IMR-90 (cell line): Measurements from ENCODE around the gene BANP. TPM values are rescaled to one million over a fixed set of nuclear protein-coding genes. Genes with fewer than 3 reads are reported as not detected.
"Not testable (repeated sequence)": the region's sequence is repeated elsewhere in the genome, so short reads cannot be mapped to it uniquely, and the experiment has no call there.

Experiments
- ATAC-seq: fragments of 200-7000 bp; cut with Tn5 transposase; 2 replicates; pipeline ENCODE4 v1.9.1; 2020; ENCODE audit warnings: low read depth, mild to moderate bottlenecking, moderate library complexity
- BruUV-seq: library from RNA; stranded (reverse); fragments of 400-500 nt; replicated peaks from 2 replicates; lab custom pipeline; 2021; lab: Mats Ljungman, UMichigan
- CTCF ChIA-PET: fragments of 300-600 bp; formaldehyde crosslinking; extraction: SDS; loops from one replicate; lab custom pipeline; 2021; ENCODE audit warnings: antibody characterized with exemption; lab: Yijun Ruan, JAX
- POLR2A ChIA-PET: fragments of 300-600 bp; sonication (Branson Sonifier 250); formaldehyde crosslinking; loops from one replicate; lab custom pipeline; 2022; ENCODE audit warnings: antibody characterized with exemption; ENCODE audit not compliant: unreplicated experiment; lab: Charles Lee
- DNase-seq: peaks from one replicate; pipeline ENCODE4 v3.0.0; 2013
- H2AFZ ChIP-seq: replicated peaks from 2 replicates; pipeline ENCODE3; 2013; ENCODE audit warnings: low read length, mild to moderate bottlenecking; ENCODE audit not compliant: poor library complexity
- H2AK5ac ChIP-seq: 2 replicates; pipeline ENCODE4 v1.6.1; 2013; ENCODE audit warnings: low read depth, low read length, inconsistent platforms
- H2AK9ac ChIP-seq: replicated peaks from 2 replicates; pipeline ENCODE3; 2013; ENCODE audit warnings: mild to moderate bottlenecking, low read depth, low read length, moderate library complexity; ENCODE audit not compliant: poor library complexity
- H2BK120ac ChIP-seq: 2 replicates; pipeline ENCODE4 v1.6.1; 2013; ENCODE audit warnings: low read depth, low read length, inconsistent platforms
- H2BK15ac ChIP-seq: 3 replicates; pipeline ENCODE4 v1.6.1; 2013; ENCODE audit warnings: low read depth, low read length, inconsistent platforms
- H2BK20ac ChIP-seq: 2 replicates; pipeline ENCODE4 v1.6.1; 2013; ENCODE audit warnings: low read depth, mild to moderate bottlenecking, inconsistent platforms, low read length, moderate library complexity
- H2BK5ac ChIP-seq: 2 replicates; pipeline ENCODE4 v1.6.1; 2013; ENCODE audit warnings: mild to moderate bottlenecking, low read depth, low read length, inconsistent platforms; ENCODE audit not compliant: poor library complexity, severe bottlenecking
- H3K14ac ChIP-seq: replicated peaks from 2 replicates; pipeline ENCODE4 v1.6.1; 2013; ENCODE audit warnings: low read depth, low read length, inconsistent platforms
- H3K18ac ChIP-seq: 2 replicates; pipeline ENCODE4 v1.6.1; 2013; ENCODE audit warnings: low read depth, low read length, control low read depth
- H3K23ac ChIP-seq: 2 replicates; pipeline ENCODE4 v1.6.1; 2013; ENCODE audit warnings: low read depth, low read length, inconsistent platforms
- H3K27ac ChIP-seq: 2 replicates; pipeline ENCODE4 v1.5.1; 2013; ENCODE audit warnings: mild to moderate bottlenecking, control low read depth, low read length; ENCODE audit not compliant: insufficient read depth
- H3K27me3 ChIP-seq: 2 replicates; pipeline ENCODE4 v1.6.1; 2013; ENCODE audit warnings: low read length; ENCODE audit not compliant: control insufficient read depth, insufficient read depth
- H3K36me3 ChIP-seq: 2 replicates; pipeline ENCODE4 v1.6.1; 2013; ENCODE audit warnings: low read length, mixed read lengths; ENCODE audit not compliant: control insufficient read depth, insufficient read depth
- H3K4ac ChIP-seq: 2 replicates; pipeline ENCODE4 v1.6.1; 2013; ENCODE audit warnings: low read depth, low read length, inconsistent platforms
- H3K4me1 ChIP-seq: 2 replicates; pipeline ENCODE4 v1.6.1; 2013; ENCODE audit warnings: low read length, mixed read lengths; ENCODE audit not compliant: control insufficient read depth, insufficient read depth
- H3K4me2 ChIP-seq: 2 replicates; pipeline ENCODE4 v1.6.1; 2013; ENCODE audit warnings: low read depth, mild to moderate bottlenecking, control low read depth, low read length, moderate library complexity
- H3K4me3 ChIP-seq: 2 replicates; pipeline ENCODE4 v1.5.1; 2013; ENCODE audit warnings: low read depth, mild to moderate bottlenecking, control low read depth, low read length, moderate library complexity; ENCODE audit not compliant: insufficient read depth
- H3K56ac ChIP-seq: 2 replicates; pipeline ENCODE4 v1.6.1; 2013; ENCODE audit warnings: low read length, inconsistent platforms; ENCODE audit not compliant: insufficient read depth; ENCODE audit errors: extremely low read depth
- H3K79me1 ChIP-seq, 2 experiments: 2 replicates each; pipeline ENCODE4 v1.6.1; 2013; ENCODE audit warnings: low read length in 2 of 2, inconsistent platforms in 1 of 2, low read depth in 1 of 2
- H3K9ac ChIP-seq: 2 replicates; pipeline ENCODE4 v1.6.1; 2013; ENCODE audit warnings: low read depth, low read length, control low read depth
- H3K9me1 ChIP-seq: 2 replicates; pipeline ENCODE4 v1.6.1; 2013; ENCODE audit warnings: low read length, inconsistent platforms; ENCODE audit not compliant: insufficient read depth
- H3K9me3 ChIP-seq: 2 replicates; pipeline ENCODE4 v1.6.1; 2013; ENCODE audit warnings: low read length; ENCODE audit not compliant: control insufficient read depth, insufficient read depth
- H4K20me1 ChIP-seq: 2 replicates; pipeline ENCODE4 v1.6.1; 2013; ENCODE audit warnings: low read length, inconsistent platforms; ENCODE audit not compliant: insufficient read depth
- H4K5ac ChIP-seq: 2 replicates; pipeline ENCODE4 v1.6.1; 2013; ENCODE audit warnings: mild to moderate bottlenecking, low read depth, low read length, control low read depth
- H4K8ac ChIP-seq, 2 experiments: 2 replicates each; pipeline ENCODE4 v1.6.1; 2013; ENCODE audit warnings: low read depth in 2 of 2, low read length in 2 of 2, control low read depth in 1 of 2, inconsistent platforms in 1 of 2
- H4K91ac ChIP-seq: 2 replicates; pipeline ENCODE4 v1.6.1; 2013; ENCODE audit warnings: low read depth, low read length, inconsistent platforms; ENCODE audit not compliant: insufficient read depth
- WGBS, 2 experiments: methylation state at CpG; one replicate each; pipeline versions ENCODE4 v1.1.5 to v1.1.7; 2013; ENCODE audit warnings: missing lambda C conversion rate in 2 of 2; ENCODE audit not compliant: insufficient read length in 1 of 2; ENCODE audit errors: extremely low coverage in 2 of 2; 5-methylcytosine and 5-hydroxymethylcytosine counted together
- dilution Hi-C: fragments of 300-500 bp; cut with HindIII; formaldehyde crosslinking; loops from one replicate; pipeline ENCODE4 v1.14.3; 2018; ENCODE audit warnings: low sequenced_read_pairs; ENCODE audit not compliant: unreplicated experiment
- in situ Hi-C: fragments of 300-500 bp; cut with MboI; formaldehyde crosslinking; loops from 3 replicates; pipeline ENCODE4 v1.14.3; 2019; ENCODE audit warnings: low sequenced_read_pairs, inconsistent platforms, mixed read lengths
- intact Hi-C: fragments of 100-400 bp; cut with micrococcal nuclease; formaldehyde crosslinking; loops from 2 replicates; pipeline ENCODE4 v1.10.0; 2022
- polyA plus RNA-seq, 3 experiments: library from polyadenylated mRNA; depleted of rRNA; stranded (reverse); fragments of >200 nt; gene quantifications; 2 replicates each; pipeline ENCODE4 v1.2.3, GENCODE V29; 2012; ENCODE audit warnings: low replicate concordance in 1 of 3
- total RNA-seq: library from RNA; depleted of rRNA; stranded (reverse); fragments of >200 nt; gene quantifications from 2 replicates; pipeline ENCODE4 v1.2.3, GENCODE V29; 2012

Gene BANP
- total and polyA plus RNA-seq, 2 of the 4 experiments (the other 2 are of a cell fraction): 17.4 to 17.9 TPM

DNA sequence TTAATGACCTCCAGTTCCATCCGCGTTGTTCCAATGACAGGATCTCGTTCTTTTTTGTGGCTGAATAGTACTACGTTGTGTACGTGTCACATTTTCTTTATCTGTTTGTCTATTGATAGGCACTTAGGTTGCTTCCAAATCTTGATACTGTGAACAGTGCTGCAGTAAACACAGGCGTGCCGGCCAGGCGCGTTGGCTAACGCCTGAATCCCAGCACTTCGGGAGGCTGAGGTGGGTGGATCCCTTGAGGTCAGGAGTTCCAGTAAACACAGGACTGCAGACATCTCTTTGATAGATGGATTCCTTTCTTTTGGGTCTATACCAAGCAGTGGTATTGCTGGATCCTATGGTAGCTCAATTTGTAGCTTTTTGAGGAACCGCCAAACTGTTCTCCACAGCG, 160.7 kb downstream of the BANP start:
- H2AK5ac ChIP-seq, H3K4me2 ChIP-seq, H4K20me1 ChIP-seq, H3K4me3 ChIP-seq, H3K9me3 ChIP-seq, H4K5ac ChIP-seq, H3K27me3 ChIP-seq, H3K14ac ChIP-seq, in situ Hi-C loops, H3K23ac ChIP-seq, ATAC-seq, H3K4ac ChIP-seq, H3K4me1 ChIP-seq, H3K36me3 ChIP-seq, H3K27ac ChIP-seq, H4K91ac ChIP-seq, POLR2A ChIA-PET, H2AFZ ChIP-seq, BruUV-seq, H3K18ac ChIP-seq, H3K9me1 ChIP-seq, H2BK15ac ChIP-seq, H3K56ac ChIP-seq, CTCF ChIA-PET, H3K79me1 ChIP-seq, H3K9ac ChIP-seq, H2BK120ac ChIP-seq, H4K8ac ChIP-seq, dilution Hi-C loops, H2AK9ac ChIP-seq, H2BK5ac ChIP-seq, DNase-seq, H2BK20ac ChIP-seq, intact Hi-C loops: not testable (repeated sequence)
- 80% methylated on average over 2 of the region's 13 CpGs; no CpG with 5 or more reads in 1 of the 2 experiments for WGBS, 2 experiments
